Activated CD8-positive, alpha-beta memory T cell treated with anti-CD3 and anti-CD28 coated beads, Interleukin-2, amount 50 U/mL, for 24 hours (primary cell): ENCODE measurements around the gene PPM1A.
"Not testable (repeated sequence)": the region's sequence is repeated elsewhere in the genome, so short reads cannot be mapped to it uniquely, and the experiment has no call there.

Source experiments
- DNase-seq: peaks from one replicate; pipeline ENCODE4 v3.0.0-alpha.2; 2020; ENCODE audit errors: extremely low read depth

PPM1A gene

DNA sequence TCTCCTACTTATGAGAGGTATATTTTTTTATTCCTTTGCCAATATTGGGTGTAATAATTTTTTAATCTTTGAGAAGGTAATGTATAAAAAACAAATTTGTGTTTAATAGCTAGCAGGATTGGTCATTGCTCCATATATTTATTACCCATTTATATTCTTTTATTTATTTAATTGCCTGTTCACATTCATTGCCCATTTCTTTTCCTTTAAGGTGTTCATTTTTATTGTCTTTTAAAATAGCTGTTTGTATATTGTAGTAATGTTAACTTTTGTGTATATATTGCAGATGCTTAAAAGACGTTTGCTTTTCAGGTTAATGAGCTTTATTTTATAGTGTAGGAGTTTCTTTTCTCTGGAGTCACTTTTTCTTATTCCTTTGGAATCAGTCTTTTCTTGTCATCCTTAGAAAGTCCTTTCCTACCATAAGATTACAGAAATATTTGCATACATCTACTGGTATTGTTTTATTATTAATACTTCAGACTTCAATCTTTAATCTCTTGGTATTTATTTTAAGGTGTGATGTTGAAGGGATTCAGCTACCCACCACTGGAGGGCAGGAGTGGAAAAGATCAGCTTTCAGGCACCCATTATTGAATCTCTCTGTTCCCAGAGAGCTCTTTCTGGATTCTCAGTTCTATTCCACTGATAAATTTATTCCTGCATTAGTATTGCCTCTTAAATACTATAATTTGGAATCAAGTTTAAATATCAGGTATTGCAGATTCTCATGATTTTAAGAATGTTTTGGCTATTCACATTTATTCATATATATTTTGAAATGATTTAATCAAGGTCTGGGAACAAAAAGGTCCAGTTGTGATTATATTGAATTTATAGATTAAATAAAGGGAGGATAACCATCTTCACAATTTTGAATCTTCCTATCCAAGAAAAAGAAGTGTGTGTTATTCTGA lies 17.3 kb downstream of the PPM1A start:
- no peak for DNase-seq

- no peak for DNase-seq
Observed at GRCh38 chr14:60272177-60272576, 23.2 kb downstream of the PPM1A start.

DNA sequence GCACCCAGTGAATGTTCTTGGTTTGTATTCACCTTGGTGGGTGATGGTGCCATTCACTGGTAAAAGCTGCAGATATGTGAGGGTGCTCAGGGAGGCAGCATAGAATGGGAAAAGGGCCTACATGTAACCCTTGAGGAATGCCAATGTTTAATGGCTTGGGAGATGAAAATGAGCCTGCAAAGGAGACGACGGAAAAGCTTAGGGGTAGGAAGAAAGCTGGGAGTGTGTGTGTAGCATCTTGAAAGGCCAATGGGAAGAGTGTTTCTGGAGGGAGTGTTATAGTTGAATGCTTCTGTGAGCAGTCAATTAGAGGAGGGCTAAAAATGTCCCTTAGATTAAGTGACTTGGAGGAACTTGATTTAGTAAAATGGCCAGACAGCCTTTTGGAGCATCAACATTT lies 24.9 kb downstream of the PPM1A start:
- DNase-seq: no peak

GRCh38 chr14:60274448-60274847 lies 25.4 kb downstream of the PPM1A start:
- no peak for DNase-seq

DNA sequence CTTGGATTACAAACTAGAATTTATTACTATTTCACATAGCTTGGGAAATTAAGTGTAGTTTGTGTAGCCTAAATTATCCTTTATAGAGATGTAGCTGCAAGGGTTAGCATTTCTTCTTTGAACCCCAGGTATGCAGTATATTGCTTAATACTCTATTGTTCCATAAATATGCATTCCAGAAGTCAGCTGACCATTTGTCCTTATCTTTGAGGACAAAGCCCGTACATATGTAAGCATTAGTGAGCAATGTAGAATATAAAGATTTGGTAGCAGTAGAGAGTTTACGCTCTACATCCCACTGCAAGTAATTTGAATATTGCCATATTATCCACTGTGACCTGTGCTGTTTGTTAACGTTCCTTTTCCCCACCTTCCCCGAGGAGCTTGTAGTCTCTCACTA lies 26.9 kb downstream of the PPM1A start:
- DNase-seq: no peak

DNA sequence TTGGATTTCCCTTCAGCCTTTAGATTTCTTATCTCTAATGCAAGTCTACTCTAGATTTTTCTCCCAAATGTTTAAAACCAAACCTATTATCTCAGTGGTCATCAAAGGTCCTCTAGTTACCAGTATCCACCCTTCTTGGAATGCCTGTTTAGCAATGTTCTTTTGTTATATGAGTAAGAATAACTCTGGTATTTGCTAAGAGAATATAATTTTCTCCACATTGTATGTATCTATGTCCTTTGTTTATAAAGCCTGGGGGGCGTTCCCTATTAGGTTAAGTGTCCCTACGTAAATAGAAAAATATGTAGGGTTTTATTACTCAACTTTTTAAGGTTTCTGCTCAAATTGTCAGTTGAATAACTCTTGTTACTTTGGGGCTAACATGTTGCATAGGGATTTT lies 27.3 kb downstream of the PPM1A start:
- no peak for DNase-seq

GRCh38 chr14:60277605-60278190 lies 28.7 kb downstream of the PPM1A start:
- no peak for DNase-seq

DNA sequence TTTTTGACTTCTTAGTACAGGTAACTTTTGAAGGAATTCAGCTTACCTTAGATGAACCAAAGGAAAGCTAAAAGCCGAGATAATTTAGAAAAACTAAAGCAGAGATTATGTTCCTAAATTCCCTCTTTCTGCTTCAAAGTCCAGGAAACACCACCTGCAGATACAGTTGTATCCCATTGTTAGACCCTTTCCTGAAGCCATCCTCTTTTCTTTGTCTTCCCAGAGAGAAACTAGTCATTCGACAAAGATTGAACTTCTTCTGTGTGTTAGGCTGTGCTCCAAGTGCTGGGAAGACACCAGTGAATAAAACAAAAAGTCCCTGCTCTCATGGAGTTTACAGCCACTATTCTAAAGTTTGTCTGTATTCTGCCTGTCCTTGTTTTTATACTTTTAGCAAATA lies 29.3 kb downstream of the PPM1A start:
- DNase-seq: no peak

- no peak for DNase-seq
Observed at GRCh38 chr14:60287452-60287851, 38.4 kb downstream of the PPM1A start.

DNA sequence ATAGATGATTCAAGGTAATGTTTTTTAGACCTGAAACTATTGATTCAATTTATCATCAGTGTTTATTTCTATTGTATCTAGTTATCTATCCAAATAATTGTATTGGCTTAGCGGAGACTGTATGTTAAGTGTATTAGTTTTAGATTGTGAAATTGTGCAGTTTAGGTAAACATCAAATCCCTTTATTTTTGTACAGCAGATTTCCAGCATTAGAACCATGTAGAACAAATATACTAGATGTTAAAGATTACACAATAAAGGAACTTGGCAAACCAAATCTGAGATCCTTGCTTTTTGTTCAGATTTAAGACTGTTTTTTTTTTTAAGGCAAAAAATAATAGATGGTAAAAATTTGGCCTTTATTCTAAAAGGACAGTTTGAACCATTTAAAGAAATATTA lies 39.3 kb downstream of the PPM1A start:
- no peak for DNase-seq

- DNase-seq: no peak
Observed at GRCh38 chr14:60294411-60295069, 45.5 kb downstream of the PPM1A start.

DNA sequence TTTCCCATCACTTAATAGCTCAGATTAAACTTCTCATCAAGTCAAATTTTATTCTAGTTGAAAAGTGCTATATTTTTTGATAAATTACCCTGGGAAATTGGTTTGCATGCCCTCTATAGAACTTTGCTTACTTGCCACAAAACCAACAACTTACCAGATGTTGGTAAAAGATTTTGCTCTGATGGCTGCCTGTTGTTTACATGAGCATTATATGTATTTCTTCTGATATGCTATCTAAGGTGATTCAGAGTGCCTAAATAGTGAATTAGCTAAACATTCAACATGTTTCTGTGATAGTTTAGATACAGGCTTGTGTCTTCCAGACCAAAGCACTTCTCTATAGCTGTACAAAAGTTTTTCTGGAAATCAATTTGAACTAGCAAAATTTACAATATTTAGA lies 51.0 kb downstream of the PPM1A start:
- DNase-seq: no peak

GRCh38 chr14:60301685-60302084 lies 52.7 kb downstream of the PPM1A start:
- DNase-seq: no peak

- no peak for DNase-seq
Observed at GRCh38 chr14:60302663-60303062, 53.6 kb downstream of the PPM1A start.

- no peak for DNase-seq
Observed at GRCh38 chr14:60303745-60304144, 54.7 kb downstream of the PPM1A start.

- DNase-seq: no peak
Observed at GRCh38 chr14:60304509-60304908, 55.5 kb downstream of the PPM1A start.

DNA sequence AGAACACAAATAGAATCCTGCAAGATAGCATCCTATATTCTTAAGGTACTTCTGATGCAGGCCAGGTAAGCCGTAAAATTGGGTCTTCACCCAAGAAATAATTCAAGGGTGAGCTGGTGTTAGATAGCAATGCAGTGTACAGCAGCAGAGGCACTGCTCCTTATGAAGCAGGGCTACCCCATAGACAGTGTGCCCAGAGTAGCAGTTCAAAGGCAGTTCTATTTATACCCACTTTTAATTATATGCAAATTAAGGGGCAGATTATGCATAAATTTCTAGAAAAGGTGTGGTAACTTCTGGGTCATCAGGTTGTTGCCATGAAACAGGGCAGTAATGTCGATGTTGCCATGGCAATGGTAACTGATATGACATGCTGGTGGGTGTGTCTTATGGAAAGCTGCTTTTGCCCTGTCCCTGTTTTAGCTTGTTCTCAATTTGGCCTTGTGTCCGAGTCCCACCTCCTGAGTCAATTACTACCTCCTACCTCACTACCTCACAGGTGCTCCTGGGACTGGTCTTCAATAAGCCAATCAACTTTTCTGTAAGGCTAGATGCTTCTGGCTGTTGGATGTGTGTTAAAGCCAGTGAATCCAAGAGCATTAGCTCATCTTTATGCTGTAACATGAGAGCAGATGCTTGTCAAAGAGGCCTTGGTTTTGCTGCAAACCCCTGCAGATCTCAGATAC lies 61.0 kb downstream of the PPM1A start:
- DNase-seq: no peak

GRCh38 chr14:60311417-60311816 lies 62.4 kb downstream of the PPM1A start:
- DNase-seq: no peak

DNA sequence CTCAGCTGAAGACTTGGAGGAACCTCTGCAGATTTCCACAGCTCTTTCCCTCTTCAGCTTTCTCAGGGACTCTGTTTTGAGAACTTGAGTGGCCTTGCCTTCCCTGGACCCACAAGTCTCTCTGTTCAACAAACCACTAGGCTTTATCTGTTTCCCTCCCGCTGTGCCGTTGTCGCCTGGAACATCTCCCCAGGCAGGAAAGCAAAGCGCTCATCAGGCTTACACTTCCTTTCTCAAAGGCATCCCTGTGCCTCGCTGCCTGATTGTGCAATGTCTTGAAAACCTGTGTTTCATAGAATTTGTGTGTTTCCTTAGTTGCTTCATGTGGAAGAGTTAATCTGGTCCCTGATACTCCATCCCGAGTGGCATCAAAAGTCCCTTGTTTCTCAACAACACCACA lies 64.1 kb downstream of the PPM1A start:
- no peak for DNase-seq

DNA sequence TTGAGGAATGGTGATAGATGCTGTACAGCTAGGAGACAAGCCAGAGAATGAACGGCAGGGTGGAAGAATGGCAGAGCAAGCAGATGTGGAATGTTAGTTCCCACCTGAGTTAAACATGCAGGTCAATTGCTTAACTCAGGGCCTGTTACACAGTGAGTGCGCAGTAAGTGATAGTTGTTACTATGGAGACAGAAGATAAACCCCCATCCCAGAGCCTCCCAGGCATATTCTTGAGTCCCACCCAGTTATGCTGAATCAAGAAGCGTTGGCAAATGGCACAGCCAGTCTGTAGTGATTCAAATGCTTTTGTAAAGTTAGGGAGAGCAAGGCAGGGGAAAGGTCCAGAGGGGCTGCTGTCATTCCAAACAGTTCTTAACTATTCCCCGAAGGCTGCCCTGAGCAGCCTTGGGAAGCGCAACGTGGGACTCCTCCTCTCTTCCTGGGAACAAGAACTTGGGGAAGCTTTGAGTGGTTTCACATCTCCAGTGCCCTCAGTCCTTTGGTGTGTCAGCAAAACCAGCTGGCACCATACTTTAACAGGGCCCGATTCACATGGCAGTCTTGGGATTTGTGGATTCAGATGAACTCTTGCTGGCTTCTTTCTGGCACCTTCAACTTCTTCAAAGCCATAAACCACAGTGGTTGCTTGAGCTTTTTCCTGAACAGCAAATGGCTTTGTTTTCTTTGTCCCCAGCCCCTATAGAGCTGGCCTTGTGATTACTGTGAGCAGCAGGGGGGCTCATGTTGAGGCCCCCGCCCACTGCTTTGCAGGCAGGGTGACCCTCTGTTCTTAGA lies 66.4 kb downstream of the PPM1A start:
- DNase-seq: no peak

GRCh38 chr14:60317609-60318008 lies 68.6 kb downstream of the PPM1A start:
- DNase-seq: no peak

DNA sequence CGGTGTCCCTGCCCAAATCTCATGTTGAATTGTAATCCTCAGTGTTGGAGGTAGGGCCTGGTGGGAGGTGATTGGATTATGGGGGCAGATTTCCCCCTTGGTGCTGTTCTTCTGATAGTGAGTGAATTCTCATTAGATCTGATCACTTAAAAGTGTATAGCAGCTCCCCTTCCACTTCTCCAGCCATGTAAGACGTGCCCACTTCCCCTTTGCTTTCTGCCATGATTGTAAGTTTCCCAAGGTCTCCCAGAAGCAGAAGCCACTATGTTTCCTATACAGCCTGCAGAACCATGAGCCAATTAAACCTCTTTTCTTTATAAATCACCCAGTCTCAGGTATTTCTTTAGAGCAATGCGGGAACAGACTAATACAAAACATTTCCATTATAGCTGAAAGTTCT lies 71.8 kb downstream of the PPM1A start:
- not testable (repeated sequence) for DNase-seq
